ENCODE data around the gene STK16.

- TF ChIP-seq, protein P1, sequence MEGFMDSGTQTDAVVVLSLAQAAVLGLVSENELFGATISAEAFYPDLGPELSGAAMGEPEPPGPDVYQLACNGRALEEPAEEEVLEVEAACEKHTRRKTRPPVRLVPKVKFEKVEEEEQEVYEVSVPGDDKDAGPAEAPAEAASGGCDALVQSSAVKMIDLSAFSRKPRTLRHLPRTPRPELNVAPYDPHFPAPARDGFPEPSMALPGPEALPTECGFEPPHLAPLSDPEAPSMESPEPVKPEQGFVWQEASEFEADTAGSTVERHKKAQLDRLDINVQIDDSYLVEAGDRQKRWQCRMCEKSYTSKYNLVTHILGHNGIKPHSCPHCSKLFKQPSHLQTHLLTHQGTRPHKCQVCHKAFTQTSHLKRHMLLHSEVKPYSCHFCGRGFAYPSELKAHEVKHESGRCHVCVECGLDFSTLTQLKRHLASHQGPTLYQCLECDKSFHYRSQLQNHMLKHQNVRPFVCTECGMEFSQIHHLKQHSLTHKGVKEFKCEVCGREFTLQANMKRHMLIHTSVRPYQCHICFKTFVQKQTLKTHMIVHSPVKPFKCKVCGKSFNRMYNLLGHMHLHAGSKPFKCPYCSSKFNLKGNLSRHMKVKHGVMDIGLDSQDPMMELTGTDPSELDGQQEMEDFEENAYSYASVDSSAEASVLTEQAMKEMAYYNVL (CRISPR knock-in tag; IDR thresholded peaks at IDR 0.05; ENCODE audit: borderline replicate concordance): no peak
- TF ChIP-seq, protein P2, sequence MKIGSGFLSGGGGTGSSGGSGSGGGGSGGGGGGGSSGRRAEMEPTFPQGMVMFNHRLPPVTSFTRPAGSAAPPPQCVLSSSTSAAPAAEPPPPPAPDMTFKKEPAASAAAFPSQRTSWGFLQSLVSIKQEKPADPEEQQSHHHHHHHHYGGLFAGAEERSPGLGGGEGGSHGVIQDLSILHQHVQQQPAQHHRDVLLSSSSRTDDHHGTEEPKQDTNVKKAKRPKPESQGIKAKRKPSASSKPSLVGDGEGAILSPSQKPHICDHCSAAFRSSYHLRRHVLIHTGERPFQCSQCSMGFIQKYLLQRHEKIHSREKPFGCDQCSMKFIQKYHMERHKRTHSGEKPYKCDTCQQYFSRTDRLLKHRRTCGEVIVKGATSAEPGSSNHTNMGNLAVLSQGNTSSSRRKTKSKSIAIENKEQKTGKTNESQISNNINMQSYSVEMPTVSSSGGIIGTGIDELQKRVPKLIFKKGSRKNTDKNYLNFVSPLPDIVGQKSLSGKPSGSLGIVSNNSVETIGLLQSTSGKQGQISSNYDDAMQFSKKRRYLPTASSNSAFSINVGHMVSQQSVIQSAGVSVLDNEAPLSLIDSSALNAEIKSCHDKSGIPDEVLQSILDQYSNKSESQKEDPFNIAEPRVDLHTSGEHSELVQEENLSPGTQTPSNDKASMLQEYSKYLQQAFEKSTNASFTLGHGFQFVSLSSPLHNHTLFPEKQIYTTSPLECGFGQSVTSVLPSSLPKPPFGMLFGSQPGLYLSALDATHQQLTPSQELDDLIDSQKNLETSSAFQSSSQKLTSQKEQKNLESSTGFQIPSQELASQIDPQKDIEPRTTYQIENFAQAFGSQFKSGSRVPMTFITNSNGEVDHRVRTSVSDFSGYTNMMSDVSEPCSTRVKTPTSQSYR (CRISPR knock-in tag; IDR thresholded peaks at IDR 0.05; ENCODE audit: borderline replicate concordance): no peak
- TF ChIP-seq, protein P3, sequence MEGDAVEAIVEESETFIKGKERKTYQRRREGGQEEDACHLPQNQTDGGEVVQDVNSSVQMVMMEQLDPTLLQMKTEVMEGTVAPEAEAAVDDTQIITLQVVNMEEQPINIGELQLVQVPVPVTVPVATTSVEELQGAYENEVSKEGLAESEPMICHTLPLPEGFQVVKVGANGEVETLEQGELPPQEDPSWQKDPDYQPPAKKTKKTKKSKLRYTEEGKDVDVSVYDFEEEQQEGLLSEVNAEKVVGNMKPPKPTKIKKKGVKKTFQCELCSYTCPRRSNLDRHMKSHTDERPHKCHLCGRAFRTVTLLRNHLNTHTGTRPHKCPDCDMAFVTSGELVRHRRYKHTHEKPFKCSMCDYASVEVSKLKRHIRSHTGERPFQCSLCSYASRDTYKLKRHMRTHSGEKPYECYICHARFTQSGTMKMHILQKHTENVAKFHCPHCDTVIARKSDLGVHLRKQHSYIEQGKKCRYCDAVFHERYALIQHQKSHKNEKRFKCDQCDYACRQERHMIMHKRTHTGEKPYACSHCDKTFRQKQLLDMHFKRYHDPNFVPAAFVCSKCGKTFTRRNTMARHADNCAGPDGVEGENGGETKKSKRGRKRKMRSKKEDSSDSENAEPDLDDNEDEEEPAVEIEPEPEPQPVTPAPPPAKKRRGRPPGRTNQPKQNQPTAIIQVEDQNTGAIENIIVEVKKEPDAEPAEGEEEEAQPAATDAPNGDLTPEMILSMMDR (CRISPR knock-in tag; IDR thresholded peaks at IDR 0.05): no peak
- TF ChIP-seq ZNF234 (CRISPR knock-in tag; conservative IDR thresholded peaks at IDR 0.05): no peak
- no peak for TF ChIP-seq ZBTB10 (CRISPR knock-in tag; IDR thresholded peaks at IDR 0.05; ENCODE audit: borderline replicate concordance)
Observed at GRCh38 chr2:219290381-219291171, 45.3 kb downstream of the STK16 start.
